Measurements from ENCODE around the gene EYS. TPM values are rescaled to one million over a fixed set of nuclear protein-coding genes. Genes with fewer than 3 reads are reported as not detected.

The EYS gene
- total RNA-seq, 1 experiment from 2014 or later: not detected

DNA sequence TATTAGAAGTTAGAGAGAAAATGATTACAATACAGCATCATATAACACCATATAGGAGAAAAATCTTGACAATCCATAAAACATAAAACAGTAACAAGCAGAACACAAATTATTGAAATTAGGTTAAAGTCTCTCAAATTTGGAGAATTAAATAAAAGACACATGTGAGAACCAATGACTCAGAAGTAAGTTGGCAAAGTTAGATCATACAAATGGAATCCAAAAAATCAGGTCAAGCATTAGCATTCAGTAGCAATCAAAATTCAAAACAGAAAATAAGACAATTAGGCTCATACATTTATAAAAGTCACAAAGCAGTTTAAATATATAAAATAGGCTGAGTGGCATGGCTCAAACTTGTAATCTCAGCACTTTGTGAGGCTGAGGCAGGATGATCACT, 1295.8 kb downstream of the EYS start:
- Histone ChIP-seq H4K5ac (ENCODE audit: insufficient read length, low read depth, low read length) (no peak overlapping the region), H2BK15ac (ENCODE audit: low read depth, low read length) (no peak overlapping the region), H3K9ac (ENCODE audit: extremely low read depth, insufficient read length, low read length) (no peak overlapping the region), H2BK5ac (ENCODE audit: insufficient read length, low read length) (no peak overlapping the region), H3K4me2 (ENCODE audit: insufficient read depth, insufficient read length, low read length) (no peak overlapping the region), H3K27me3 (ENCODE audit: insufficient read depth, low read length) (no peaks in the 10 kb centered on the region), H3K23ac (ENCODE audit: insufficient read length, low read depth, low read length) (no peak overlapping the region), H2BK12ac (ENCODE audit: insufficient read length, low read depth, low read length) (no peak overlapping the region), H3K56ac (ENCODE audit: insufficient read length, low read depth, low read length) (no peak overlapping the region), H3K27ac (ENCODE audit: insufficient read length, low read depth, low read length) (no peak overlapping the region), H3K4me1 (ENCODE audit: insufficient read depth, low read length) (no peaks in the 10 kb centered on the region), H3K23me2 (ENCODE audit: insufficient read length, low read depth, low read length, poor library complexity, severe bottlenecking) (no peaks in the 10 kb centered on the region), H2AFZ (ENCODE audit: low read length) (no peak overlapping the region), H4K8ac (replicated peaks; ENCODE audit: insufficient read length, low read depth, low read length) (no peak overlapping the region), H3K18ac (ENCODE audit: insufficient read length, low read depth, low read length) (no peak overlapping the region), H2AK5ac (ENCODE audit: insufficient read length, low read length) (no peak overlapping the region), H2BK120ac (ENCODE audit: low read depth, low read length, poor library complexity, severe bottlenecking) (no peak overlapping the region), H3K4ac (ENCODE audit: low read depth, low read length) (no peak overlapping the region), H4K91ac (ENCODE audit: insufficient read length, low read depth, low read length) (no peak overlapping the region), H2BK20ac (ENCODE audit: low read depth, low read length, poor library complexity, severe bottlenecking) (no peak overlapping the region), H3K9me3 (ENCODE audit: control insufficient read depth, low read depth, low read length) (no peaks in the 10 kb centered on the region), H3T11ph (ENCODE audit: low read length) (no peak overlapping the region), H3K79me1 (ENCODE audit: insufficient read depth, low read depth, low read length, poor library complexity, severe bottlenecking) (no peaks in the 10 kb centered on the region), H4K20me1 (ENCODE audit: control insufficient read depth, insufficient read depth, insufficient read length) (no peaks in the 10 kb centered on the region), H3K79me2 (ENCODE audit: insufficient read depth, low read length) (no peaks in the 10 kb centered on the region), H3K14ac (ENCODE audit: insufficient read depth, low read length) (no peak overlapping the region)
- Mint-ChIP-seq H3K4me1 (no peaks in the 10 kb centered on the region), H3K4me3 (no peak overlapping the region), H3K27me3 (ENCODE audit: low read depth) (no peaks in the 10 kb centered on the region), H3K27ac (no peak overlapping the region), H3K36me3 (ENCODE audit: insufficient read depth in 1 of 3, low read depth in 3 of 3) (no peaks in the 10 kb centered on the region), H3K9me3 (peaks cover 3 to 5% of the 10 kb centered on the region in 2 experiments; a peak in 4 of 5 replicates)
- TF ChIP-seq, protein P1, sequence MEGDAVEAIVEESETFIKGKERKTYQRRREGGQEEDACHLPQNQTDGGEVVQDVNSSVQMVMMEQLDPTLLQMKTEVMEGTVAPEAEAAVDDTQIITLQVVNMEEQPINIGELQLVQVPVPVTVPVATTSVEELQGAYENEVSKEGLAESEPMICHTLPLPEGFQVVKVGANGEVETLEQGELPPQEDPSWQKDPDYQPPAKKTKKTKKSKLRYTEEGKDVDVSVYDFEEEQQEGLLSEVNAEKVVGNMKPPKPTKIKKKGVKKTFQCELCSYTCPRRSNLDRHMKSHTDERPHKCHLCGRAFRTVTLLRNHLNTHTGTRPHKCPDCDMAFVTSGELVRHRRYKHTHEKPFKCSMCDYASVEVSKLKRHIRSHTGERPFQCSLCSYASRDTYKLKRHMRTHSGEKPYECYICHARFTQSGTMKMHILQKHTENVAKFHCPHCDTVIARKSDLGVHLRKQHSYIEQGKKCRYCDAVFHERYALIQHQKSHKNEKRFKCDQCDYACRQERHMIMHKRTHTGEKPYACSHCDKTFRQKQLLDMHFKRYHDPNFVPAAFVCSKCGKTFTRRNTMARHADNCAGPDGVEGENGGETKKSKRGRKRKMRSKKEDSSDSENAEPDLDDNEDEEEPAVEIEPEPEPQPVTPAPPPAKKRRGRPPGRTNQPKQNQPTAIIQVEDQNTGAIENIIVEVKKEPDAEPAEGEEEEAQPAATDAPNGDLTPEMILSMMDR (conservative IDR thresholded peaks at IDR 0.05): no peak
- no peak for DNase-seq
